ACHN (cell line): ENCODE data around the gene WAPL.

ENCODE experiments used
- DNase-seq: peaks from one replicate; pipeline ENCODE4 v3.0.0-alpha.2; 2015
- in situ Hi-C: cut with HindIII; loops from 2 replicates; pipeline ENCODE4 v1.10.0; 2017; ENCODE audit warnings: low sequenced_read_pairs, low pct_ligation_motif_present, low pct_unique_long_range_greater_than_20kb

Gene WAPL

DNA sequence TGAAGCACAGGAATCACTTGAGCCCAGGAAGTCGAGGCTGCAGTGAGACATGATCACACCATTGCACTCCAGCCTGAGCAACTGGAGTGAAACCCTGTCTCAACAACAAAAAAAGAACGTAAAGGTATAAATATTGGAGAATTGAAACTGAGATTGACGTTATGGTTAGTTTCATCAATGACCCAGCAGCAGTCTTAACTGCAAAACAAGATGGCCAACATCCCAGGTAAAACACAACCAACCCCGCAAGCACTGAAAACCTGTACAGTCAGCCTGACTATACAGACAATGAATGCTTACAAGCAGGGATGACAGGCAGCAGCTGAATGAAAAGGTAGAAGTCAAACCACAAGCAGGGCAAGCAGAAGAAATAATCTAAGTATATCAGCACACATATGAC lies 34.7 kb downstream of the WAPL start:
- in situ Hi-C loops, result no loop called here

DNA sequence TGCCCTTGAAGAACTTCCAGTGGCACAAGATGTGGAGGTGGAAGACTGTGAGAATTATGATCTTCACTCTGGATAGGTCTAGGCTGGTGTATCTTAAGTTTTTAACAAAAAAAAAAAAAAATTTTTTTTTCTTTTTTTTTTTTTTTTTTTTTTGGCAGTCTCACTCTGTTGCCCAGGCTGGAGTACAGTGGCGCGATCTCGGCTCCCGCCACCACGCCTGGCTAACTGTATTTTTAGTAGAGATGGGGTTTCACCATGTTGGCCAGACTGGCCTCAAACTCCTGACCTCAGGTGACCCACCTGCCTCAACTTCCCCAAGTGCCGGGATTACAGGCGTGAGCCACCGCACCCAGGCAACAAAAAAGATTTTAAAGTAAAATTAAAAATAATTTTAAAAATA lies 37.9 kb downstream of the WAPL start:
- in situ Hi-C loops, result no loop called here
- no peak for DNase-seq

More for the DNA sequence above, 34.7 kb downstream of the WAPL start:
- DNase-seq, result no peak

DNA sequence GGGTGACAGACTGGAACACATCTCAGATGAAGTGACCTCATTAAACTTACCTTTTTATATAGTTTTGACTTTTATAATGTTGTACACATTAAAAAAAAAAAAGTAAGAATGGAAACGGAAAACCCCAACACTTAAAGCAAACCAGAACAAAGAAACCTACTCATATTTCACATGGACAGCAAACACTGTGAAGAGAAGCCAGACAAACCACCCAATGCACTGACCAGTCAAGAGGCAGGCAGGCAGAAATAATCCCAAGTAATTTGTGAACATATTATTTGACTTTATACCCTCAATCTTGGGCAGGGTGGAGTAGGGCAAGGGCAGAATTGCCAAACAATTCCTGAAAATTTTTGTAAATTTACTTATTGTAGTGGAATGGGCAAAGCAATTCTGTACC lies 39.8 kb downstream of the WAPL start:
- in situ Hi-C loops, result no loop called here

DNA sequence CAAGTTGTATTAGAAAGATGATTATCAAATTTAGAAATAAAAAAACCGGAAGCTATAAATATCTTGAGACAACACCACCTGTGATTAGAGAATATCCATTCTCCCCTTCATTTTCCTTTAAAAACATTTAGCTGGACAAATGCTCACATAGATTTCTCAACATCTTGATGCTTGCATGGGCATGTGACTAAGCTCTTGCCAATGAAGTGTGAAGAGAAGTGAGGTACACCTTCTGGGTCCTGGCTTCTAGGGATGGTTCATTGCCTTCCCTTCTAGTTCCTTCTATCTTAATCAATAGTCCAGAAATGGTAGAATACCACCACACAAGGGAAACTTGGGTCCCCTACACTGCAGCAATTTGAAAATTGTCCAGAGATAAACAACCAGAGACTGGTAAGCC lies 41.0 kb downstream of the WAPL start:
- in situ Hi-C loops, result no loop called here
- peak; percentile 51 for DNase-seq

More for the DNA sequence above, 39.8 kb downstream of the WAPL start:
- DNase-seq, result no peak

DNA sequence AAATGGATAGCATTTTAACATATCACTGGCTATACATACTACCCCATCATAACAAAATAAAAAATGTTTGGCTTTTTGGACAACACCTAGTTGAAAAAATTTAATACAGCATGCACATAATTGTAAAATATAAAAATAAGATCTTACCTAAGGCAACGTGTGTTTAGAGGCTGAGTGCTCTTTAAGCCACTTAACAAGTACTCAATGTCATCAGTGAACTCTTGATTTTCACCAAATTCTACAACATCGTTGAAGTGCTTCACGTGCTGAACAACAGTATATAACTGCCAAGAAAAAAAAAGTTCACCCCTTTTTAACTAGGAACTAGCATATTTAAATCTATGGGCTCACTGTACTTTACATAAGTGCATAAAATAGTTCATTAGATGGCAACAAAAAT lies 49.5 kb downstream of the WAPL start:
- in situ Hi-C loops, result no loop called here
- DNase-seq, result no peak

DNA sequence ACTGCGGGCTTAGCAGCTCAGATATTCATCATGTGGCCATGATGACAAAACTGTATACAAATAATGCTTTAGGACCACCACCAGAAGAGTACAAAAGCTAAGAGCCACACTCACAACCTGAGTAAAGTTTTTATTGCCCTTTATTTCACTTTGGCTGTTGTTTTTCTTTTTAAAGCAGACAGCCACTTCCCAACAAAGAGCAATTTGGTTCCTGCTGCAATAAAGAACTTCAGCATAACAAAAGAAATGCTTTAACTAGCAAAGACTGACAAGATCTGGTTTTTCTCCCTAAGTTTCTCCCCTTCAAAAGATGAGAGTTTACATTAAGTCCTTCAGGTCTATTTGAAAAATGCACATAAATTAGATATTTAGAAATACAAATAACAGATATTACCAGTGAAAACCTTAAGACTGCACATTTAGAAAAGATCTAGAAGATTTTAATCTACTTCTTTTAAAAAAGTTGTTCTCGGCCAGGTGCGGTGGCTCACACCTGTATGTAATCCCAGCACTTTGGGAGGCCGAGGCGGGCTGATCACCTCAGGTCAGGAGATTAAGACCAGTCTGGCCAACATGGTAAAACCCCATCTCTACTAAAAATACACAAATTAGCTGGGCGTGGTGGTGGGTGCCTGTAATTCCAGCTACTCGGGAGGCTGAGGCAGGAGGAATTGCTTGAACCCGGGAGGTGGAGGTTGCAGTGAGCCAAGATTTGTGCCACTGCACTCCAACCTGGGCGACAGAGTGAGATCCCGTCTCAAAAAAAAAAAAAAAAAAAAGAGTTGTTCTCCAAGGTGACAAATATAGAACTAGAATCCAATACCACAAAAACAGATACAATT lies 59.4 kb downstream of the WAPL start:
- no peak for DNase-seq
- in situ Hi-C loops, result no loop called here

DNA sequence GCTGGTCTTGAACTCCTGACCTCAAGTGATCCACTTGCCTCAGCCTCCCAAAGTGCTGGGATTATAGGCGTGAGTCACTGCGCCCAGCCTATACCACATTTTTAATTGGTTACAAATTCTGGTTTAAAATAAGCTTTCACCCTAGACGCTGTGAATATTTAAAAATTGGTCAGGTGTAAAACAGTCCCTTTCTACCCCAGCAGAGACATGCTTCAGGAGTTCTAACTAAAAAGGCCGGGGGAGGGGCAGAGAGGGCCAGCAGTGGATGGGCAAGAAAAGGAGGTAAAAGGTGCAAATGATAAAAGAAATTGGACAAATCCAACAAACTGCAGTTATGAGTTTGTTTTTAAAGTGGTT lies 70.0 kb downstream of the WAPL start:
- in situ Hi-C loops, result no loop called here
- peak; percentile 86 for DNase-seq

DNA sequence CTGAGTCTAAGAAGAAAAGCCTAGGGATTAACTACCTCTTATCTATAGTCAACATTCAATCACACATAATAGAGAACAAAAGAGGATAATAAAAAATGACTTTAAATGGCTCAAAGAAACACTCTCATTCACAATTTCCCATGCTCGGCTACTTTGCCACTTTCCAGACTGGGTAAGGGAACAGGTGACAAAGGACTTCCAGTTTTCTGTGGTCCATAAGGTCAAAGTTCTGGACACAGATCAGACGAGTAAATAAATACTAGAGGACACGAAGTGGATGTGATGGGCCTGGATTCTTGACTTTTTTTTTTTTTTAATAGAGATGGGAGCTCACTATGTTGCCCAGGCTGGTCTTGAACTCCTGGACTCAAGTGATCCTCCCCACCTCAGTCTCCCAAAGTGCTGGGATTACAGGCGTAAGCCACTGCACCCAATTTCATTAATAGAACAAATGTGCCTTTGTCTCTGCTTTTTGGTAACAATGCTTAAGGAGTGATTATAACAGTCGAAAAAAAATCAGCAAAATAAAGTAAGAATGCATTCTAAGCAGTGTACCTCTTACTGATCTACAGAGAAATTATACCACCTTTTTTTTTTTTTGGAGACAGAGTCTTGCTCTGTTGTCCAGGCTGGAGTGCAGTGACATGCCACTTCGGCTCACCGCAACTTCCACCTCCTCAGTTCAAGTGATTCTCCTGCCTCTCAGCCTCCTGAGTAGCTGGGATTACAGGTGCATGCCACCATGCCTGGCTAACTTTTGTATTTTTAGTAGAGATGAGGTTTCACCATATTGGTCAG lies 70.6 kb downstream of the WAPL start:
- in situ Hi-C loops, result no loop called here
- DNase-seq, result peak; percentile 18

DNA sequence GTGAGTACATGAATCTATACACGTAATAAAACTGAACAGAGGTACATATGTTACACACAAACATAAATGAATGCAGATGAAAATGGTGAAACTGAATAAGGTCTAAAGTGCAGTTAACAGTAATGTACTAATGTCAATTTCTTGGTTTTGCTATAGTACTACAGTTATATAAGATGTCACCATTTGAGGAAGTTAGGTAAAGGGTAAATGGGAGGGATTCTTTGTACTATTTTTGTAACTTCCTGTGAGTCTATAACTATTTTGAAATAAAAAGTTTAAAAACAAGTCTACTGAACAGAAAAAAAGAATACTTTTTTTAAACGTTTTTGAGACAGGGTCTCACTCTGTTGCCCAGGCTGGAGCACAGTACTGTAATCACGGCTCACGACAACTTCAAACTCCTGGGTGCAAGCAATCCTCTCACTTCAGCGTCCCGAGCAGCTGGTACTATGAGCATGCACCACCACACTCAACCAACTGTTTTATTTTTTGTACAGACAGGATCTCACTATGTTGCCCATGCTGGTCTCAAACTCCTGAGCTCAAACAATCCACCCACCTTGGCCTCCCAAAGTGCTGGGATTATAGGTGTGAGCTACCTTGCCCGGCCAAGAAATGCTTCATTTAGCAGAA lies 71.5 kb downstream of the WAPL start:
- in situ Hi-C loops, result no loop called here
- DNase-seq, result no peak

DNA sequence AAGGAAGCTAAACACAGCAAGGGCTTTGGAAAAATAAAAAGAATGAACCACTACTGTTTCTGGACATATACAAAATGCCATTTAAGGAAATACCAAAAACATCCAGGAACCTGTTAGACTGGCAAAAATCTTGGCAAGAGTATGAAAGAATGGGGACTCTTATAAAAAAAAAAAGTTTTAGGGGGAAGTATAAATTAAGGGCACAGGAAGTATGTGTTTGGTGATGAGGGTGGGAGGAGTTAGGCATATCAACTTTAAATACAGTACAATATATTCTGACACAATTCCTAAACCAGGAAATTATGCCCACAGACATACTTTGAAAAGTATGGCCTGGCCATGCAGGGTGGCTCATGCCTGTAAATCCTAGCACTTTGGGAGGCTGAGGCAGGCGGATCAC lies 74.2 kb downstream of the WAPL start:
- in situ Hi-C loops, result no loop called here

DNA sequence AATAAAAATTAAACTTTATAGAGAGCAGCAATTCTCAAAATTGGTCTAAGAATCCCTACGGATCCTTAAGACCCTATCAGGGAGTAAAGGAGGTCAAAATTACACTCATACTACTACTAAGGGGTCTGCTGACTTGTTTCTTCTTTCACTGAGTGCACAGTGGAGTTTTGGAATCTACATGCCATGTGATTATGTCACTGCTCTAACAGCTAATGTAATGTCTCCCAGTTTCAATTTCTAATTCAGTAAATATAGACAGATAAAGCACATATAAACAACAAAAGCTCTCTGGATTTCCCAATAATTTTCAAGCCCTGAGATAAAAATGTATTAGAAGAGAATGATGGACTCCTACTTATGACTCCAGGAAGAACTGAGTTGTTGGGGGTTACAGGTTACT lies 74.6 kb downstream of the WAPL start:
- in situ Hi-C loops, result no loop called here
- DNase-seq, result no peak

More for the DNA sequence above, 74.2 kb downstream of the WAPL start:
- no peak for DNase-seq

DNA sequence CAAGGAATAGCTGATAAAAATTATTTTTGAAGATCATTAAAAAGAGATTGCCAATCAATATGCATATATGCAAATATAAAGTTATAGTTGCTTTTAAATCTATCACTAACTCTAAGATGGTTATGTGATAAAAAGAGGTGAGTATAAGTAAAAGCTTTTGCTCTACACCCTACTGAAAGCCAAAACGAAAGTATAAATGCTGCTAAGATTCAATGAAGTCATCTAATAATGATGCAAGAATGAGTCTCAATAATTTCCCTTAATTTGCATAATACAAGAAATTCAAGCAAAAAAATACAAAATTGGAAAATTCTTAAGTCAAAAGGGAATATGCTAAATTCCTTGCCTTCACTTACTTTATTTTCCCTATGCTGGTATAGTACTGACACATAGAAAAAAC lies 75.2 kb downstream of the WAPL start:
- in situ Hi-C loops, result no loop called here
- DNase-seq, result no peak

DNA sequence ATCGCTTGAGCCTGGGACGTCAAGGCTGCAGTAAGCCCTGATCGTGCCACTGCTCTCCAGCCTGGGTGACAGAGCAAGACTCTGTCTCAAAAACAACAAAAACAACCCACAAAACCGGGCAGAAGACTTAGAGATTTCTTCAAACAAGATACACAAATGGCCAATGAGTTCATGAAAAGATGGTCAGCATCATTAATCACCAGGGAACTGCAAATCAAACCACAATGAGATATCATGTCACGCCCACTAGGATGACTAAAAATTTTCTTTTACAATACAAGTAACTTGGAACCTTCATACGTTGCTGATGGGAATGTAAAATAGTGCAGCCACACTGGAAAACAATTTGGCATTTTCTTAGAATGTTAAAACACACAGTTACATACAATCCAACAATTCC lies 77.7 kb downstream of the WAPL start:
- DNase-seq, result no peak
- in situ Hi-C loops, result no loop called here

DNA sequence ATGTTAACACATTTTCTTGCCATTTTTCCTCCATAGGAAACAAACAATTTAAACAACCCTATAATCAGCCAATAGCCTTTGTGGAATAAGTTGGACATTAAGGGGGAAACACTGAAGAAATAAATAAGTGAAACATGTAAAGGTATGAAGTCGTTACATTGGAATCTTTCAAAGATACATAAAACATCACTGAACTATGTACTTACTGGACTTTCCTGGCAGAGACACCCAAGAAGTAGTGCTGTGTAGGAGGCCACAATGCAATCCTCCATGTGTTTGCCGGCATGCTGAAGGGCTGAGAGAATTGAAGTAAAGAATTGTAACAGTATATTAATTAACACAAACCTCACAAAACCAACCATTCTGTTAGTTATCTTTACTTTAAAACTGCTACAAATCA lies 78.5 kb downstream of the WAPL start:
- in situ Hi-C loops, result no loop called here
- no peak for DNase-seq

DNA sequence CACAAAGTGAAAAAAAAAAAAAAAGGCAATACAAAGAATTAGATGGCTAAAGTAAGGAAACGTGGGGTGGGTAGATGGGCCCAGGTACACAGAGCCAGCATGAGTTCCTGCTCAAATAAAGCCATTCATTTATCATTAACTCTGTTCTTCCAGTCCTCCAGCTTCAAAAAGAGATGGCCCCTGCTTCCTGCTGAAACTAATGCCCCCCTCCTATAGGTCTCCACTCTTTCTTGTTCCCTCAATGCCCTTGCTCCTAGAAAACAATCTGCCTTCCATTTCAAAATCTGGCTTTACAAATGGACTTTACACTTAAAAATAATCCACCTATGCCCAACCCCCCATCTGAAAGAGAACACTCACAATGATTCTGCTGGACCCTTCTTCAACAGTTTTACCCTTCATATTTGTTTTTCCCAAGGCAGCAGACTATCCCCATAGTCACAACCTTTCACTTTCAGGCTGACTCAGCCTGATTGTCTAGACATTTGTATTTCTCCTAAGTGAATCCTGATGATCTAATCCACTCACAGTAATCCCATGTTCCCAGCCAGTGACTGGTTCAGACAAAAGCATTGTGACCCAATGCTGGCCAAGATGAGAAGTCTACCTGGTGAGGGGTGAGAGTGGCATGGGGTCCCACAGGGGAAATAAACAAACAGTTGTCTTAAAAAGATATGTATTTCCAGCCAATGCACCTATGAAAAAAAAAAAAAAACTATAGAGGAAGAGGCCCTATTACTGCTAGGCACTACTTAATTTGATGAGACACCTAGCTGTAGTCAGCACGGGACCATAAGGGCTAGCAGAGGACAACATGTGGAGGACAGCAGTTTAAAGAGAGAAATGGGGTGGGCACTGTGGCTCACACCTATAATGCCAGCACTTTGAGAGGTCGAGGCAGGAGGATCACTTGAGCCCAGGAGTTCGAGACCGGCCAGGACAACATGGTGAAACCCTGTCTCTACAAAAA lies 80.4 kb downstream of the WAPL start:
- DNase-seq, result peak; percentile 55

DNA sequence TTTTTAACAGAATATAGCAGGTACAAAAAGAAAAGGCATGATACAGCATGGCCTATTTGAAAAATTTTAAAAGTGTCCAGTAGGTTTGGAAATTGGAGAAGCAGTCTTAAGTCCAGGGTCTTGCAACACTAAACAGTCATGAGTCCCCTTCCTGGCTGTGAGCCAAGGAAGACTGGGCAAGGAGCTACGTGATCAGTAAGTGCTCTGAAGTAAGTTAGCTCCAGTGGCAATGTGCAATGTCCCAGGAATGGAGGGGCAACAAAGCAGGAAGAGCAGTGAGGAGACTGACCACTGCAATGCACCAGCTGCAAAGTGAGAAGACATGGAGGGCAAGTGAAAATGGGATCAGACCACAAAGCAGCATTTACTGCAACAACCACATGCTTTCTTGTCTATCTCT lies 82.0 kb downstream of the WAPL start:
- in situ Hi-C loops, result no loop called here
- peak; percentile 11 for DNase-seq

More for the DNA sequence above, 80.4 kb downstream of the WAPL start:
- in situ Hi-C loops, result no loop called here

DNA sequence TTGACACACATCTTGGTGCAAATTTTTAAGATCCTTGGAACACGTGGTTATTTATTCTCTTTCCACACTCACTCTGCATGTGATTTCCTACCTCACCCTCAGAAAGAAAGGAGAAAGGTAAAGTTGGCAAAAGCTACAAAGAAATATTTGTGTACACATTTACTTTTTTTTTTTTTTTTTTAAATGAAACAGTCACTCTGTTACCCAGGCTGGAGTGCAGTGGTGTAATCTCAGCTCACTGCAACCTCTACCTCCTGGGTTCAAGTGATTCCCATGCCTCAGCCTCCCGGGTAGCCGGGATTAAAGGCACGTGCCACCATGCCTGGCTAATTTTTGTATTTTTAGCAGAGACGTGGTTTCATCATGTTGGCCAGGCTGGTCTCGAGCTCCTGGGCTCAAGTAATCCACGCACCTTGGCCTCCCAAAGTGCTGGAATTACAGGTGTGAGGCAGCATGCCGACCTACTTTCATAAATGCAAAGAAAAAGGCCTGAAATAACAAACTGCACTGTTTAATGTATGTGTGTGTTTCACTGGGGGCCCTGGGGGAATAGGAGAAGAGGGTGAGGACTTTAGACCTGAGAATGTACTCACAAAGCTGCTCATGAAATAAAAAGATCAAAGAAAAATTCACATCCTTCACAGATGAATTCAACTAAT lies 83.4 kb downstream of the WAPL start:
- DNase-seq, result no peak
- in situ Hi-C loops, result no loop called here

DNA sequence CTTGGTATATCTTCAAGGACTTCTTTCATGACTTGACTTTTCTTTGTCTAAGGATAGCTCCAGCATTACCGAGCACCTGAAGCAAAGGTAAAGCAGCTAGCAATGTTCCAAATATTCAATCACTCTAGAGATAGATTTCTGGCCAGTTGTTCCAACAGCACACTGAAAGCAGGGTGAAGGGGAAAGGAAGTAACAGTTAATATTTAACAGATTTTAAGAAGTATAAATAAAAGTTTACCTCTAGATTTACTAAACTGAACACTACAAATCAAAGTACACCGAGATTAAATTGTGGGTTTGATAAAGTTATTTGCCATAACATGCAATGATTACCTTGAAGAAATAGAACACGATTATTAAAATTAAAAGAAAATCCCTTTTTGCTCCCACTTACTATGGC lies 84.1 kb downstream of the WAPL start:
- no peak for DNase-seq
- in situ Hi-C loops, result no loop called here
